CD4-positive, CD25-positive, alpha-beta regulatory T cell (primary cell): ENCODE data around the gene IL36RN. TPM values are rescaled to one million over a fixed set of nuclear protein-coding genes. Genes with fewer than 3 reads are reported as not detected.
"Not testable (repeated sequence)": the region's sequence is repeated elsewhere in the genome, so short reads cannot be mapped to it uniquely, and the experiment has no call there.

Experiments
- ATAC-seq, 2 donors: fragments of 150-1000 bp; cut with Tn5 transposase; one replicate each; pipeline ENCODE4 v1.10.0; 2021; ENCODE audit warnings: low read depth in 2 of 2, moderate number of reproducible peaks in 2 of 2, moderate library complexity in 1 of 2
- DNase-seq, 3 donors: peaks; one replicate each; pipeline versions ENCODE4 v3.0.0 to v3.0.0-alpha.2; 2012 to 2022; ENCODE audit warnings: mixed read lengths in 1 of 3
- H3K27ac ChIP-seq: one replicate; pipeline ENCODE4 v1.7.0; 2013; ENCODE audit warnings: mild to moderate bottlenecking, low read length; ENCODE audit not compliant: insufficient read depth, poor library complexity, severe bottlenecking
- H3K27me3 ChIP-seq: one replicate; pipeline ENCODE4 v1.7.0; 2013; ENCODE audit warnings: low read length; ENCODE audit not compliant: control insufficient read depth, insufficient read depth
- H3K36me3 ChIP-seq: one replicate; pipeline ENCODE4 v1.7.0; 2013; ENCODE audit warnings: mild to moderate bottlenecking, low read length, moderate library complexity; ENCODE audit not compliant: control insufficient read depth, insufficient read depth
- H3K4me1 ChIP-seq: 2 replicates; pipeline ENCODE4 v1.7.0; 2013; ENCODE audit warnings: mild to moderate bottlenecking, low read length; ENCODE audit not compliant: insufficient read depth, control insufficient read depth, poor library complexity, severe bottlenecking
- H3K4me3 ChIP-seq: one replicate; pipeline ENCODE4 v1.7.0; 2013; ENCODE audit warnings: low read depth, mild to moderate bottlenecking, low read length, moderate library complexity
- H3K9me3 ChIP-seq, 2 experiments: 1 replicate in 1 of 2; 2 replicates in 1 of 2; pipeline ENCODE4 v1.7.0; 2013; ENCODE audit warnings: low read length in 2 of 2, mild to moderate bottlenecking in 1 of 2, moderate library complexity in 1 of 2; ENCODE audit not compliant: control insufficient read depth in 2 of 2
- H3K27ac Mint-ChIP-seq, 3 donors: one replicate each; pipeline ENCODE4 v1.8.0; 2020 to 2022; ENCODE audit warnings: mild to moderate bottlenecking in 3 of 3, mixed read lengths in 3 of 3, moderate library complexity in 2 of 3
- H3K27me3 Mint-ChIP-seq: one replicate; pipeline ENCODE4 v1.8.0; 2022; ENCODE audit warnings: mild to moderate bottlenecking, mixed read lengths
- H3K36me3 Mint-ChIP-seq: one replicate; pipeline ENCODE4 v1.8.0; 2020; ENCODE audit warnings: mixed read lengths
- H3K4me1 Mint-ChIP-seq, 4 donors: one replicate each; pipeline ENCODE4 v1.8.0; 2020 to 2022; ENCODE audit warnings: mixed read lengths in 4 of 4, mild to moderate bottlenecking in 1 of 4
- H3K4me3 Mint-ChIP-seq, 4 donors: one replicate each; pipeline ENCODE4 v1.8.0; 2020 to 2022; ENCODE audit warnings: mild to moderate bottlenecking in 4 of 4, mixed read lengths in 4 of 4, moderate library complexity in 3 of 4
- H3K9me3 Mint-ChIP-seq, 7 donors: one replicate each; pipeline ENCODE4 v1.8.0; 2020 to 2022; ENCODE audit warnings: mixed read lengths in 7 of 7, mild to moderate bottlenecking in 3 of 7, moderate library complexity in 2 of 7
- polyA plus RNA-seq, 4 donors: library from polyadenylated mRNA; unstranded; fragments of 300-500 nt; fragmentation: Illumina TruSeq; gene quantifications; one replicate each; pipeline ENCODE4 v1.2.3, GENCODE V29; 2021
- total RNA-seq: library from RNA; stranded (reverse); gene quantifications from one replicate; pipeline ENCODE4 v1.2.3, GENCODE V29; 2022

Gene IL36RN
- total and polyA plus RNA-seq, 5 donors from 2014 or later, result not detected

GRCh38 chr2:113093613-113093977 lies 34.6 kb downstream of the IL36RN start:
- H3K27ac Mint-ChIP-seq, result no peak overlapping the region
- no peak overlapping the region for H3K4me3 ChIP-seq
- H3K4me1 Mint-ChIP-seq, result peaks cover 7 to 13% (median 12%) of the 10 kb centered on the region in 4 donors
- H3K36me3 ChIP-seq, result no peaks in the 10 kb centered on the region
- peaks cover 4% of the 10 kb centered on the region for H3K27me3 ChIP-seq
- peaks cover 3% of the 10 kb centered on the region for H3K36me3 Mint-ChIP-seq
- DNase-seq (no peak), ATAC-seq (no peak)
- H3K4me1 ChIP-seq, result peaks cover 4% of the 10 kb centered on the region
- peaks cover 3 to 16% (median 5%) of the 10 kb centered on the region in 7 donors for H3K9me3 Mint-ChIP-seq
- no peak overlapping the region for H3K27ac ChIP-seq
- no peaks in the 10 kb centered on the region for H3K27me3 Mint-ChIP-seq
- H3K4me3 Mint-ChIP-seq, result no peak overlapping the region
- no peaks in the 10 kb centered on the region for H3K9me3 ChIP-seq

- H3K27ac ChIP-seq, H3K4me3 Mint-ChIP-seq, H3K27me3 Mint-ChIP-seq, H3K4me3 ChIP-seq, H3K27me3 ChIP-seq, ATAC-seq, DNase-seq, H3K36me3 Mint-ChIP-seq, H3K9me3 ChIP-seq, H3K27ac Mint-ChIP-seq, H3K36me3 ChIP-seq, H3K4me1 ChIP-seq: not testable (repeated sequence)
- H3K9me3 Mint-ChIP-seq, result peaks cover 3 to 16% (median 5%) of the 10 kb centered on the region in 7 donors
- peaks cover 7 to 13% (median 12%) of the 10 kb centered on the region in 4 donors for H3K4me1 Mint-ChIP-seq
Observed at GRCh38 chr2:113096306-113096705, 37.3 kb downstream of the IL36RN start.

- Mint-ChIP-seq H3K9me3 (peaks cover 3 to 16% (median 5%) of the 10 kb centered on the region in 7 donors), H3K4me1 (peaks cover 7 to 13% (median 12%) of the 10 kb centered on the region in 4 donors), H3K4me3 (peak overlapping the region in 1 of 4 donors; percentile 41)
- not testable (repeated sequence) for H3K36me3 ChIP-seq, H3K27me3 Mint-ChIP-seq, DNase-seq, H3K27me3 ChIP-seq, H3K36me3 Mint-ChIP-seq, ATAC-seq, H3K27ac ChIP-seq, H3K27ac Mint-ChIP-seq, H3K4me1 ChIP-seq, H3K9me3 ChIP-seq
- peak overlapping the region; percentile 73 for H3K4me3 ChIP-seq
Observed at GRCh38 chr2:113096842-113097618, 38.0 kb downstream of the IL36RN start.

GRCh38 chr2:113098041-113098440 lies 39.0 kb downstream of the IL36RN start:
- Histone ChIP-seq H3K9me3 (no peaks in the 10 kb centered on the region), H3K4me3 (peak overlapping the region; percentile 73), H3K4me1 (peaks cover 4% of the 10 kb centered on the region), H3K27me3 (no peaks in the 10 kb centered on the region), H3K27ac (peak overlapping the region; percentile 42), H3K36me3 (no peaks in the 10 kb centered on the region)
- peaks cover 5% of the 10 kb centered on the region for H3K27me3 Mint-ChIP-seq
- peak in 2 of 3 donors; percentile 48 to 74 for DNase-seq
- H3K36me3 Mint-ChIP-seq, result peaks cover 3% of the 10 kb centered on the region
- peak; percentile 65 to 72 for ATAC-seq
- H3K4me3 Mint-ChIP-seq, result peak overlapping the region; percentile 41 to 92 (median 76)
- H3K27ac Mint-ChIP-seq, result peak overlapping the region; percentile 14 to 52 (median 45)
- peaks cover 3 to 16% (median 5%) of the 10 kb centered on the region in 7 donors for H3K9me3 Mint-ChIP-seq
- peaks cover 7 to 13% (median 12%) of the 10 kb centered on the region in 4 donors for H3K4me1 Mint-ChIP-seq

- H3K4me1 ChIP-seq, result peaks cover 4% of the 10 kb centered on the region
Observed at GRCh38 chr2:113098532-113098931, 39.5 kb downstream of the IL36RN start.

GRCh38 chr2:113102133-113102532 lies 43.1 kb downstream of the IL36RN start:
- H3K4me3 Mint-ChIP-seq, result no peak overlapping the region
- no peaks in the 10 kb centered on the region for H3K9me3 ChIP-seq
- ATAC-seq (no peak), DNase-seq (no peak)
- peaks cover 7 to 13% (median 12%) of the 10 kb centered on the region in 4 donors for H3K4me1 Mint-ChIP-seq
- H3K36me3 Mint-ChIP-seq, result peaks cover 3% of the 10 kb centered on the region
- H3K27ac ChIP-seq, result no peak overlapping the region
- peaks cover 4% of the 10 kb centered on the region for H3K4me1 ChIP-seq
- H3K27ac Mint-ChIP-seq, result peak overlapping the region in 1 of 3 donors; percentile 35
- peaks cover 5% of the 10 kb centered on the region for H3K27me3 Mint-ChIP-seq
- H3K27me3 ChIP-seq, result no peaks in the 10 kb centered on the region
- H3K4me3 ChIP-seq, result no peak overlapping the region
- H3K36me3 ChIP-seq, result no peaks in the 10 kb centered on the region
- peaks cover 0 to 9% (median 5%) of the 10 kb centered on the region in 7 donors for H3K9me3 Mint-ChIP-seq

More at GRCh38 chr2:113098532-113098931, 39.5 kb downstream of the IL36RN start:
- H3K27me3 ChIP-seq, result no peaks in the 10 kb centered on the region
- no peaks in the 10 kb centered on the region for H3K36me3 ChIP-seq
- peaks cover 3 to 19% (median 6%) of the 10 kb centered on the region in 7 donors for H3K9me3 Mint-ChIP-seq
- ATAC-seq (no peak), DNase-seq (no peak)
- peak overlapping the region; percentile 42 for H3K27ac ChIP-seq
- peaks cover 3% of the 10 kb centered on the region for H3K36me3 Mint-ChIP-seq
- H3K4me3 ChIP-seq, result peak overlapping the region; percentile 73
- H3K27ac Mint-ChIP-seq, result peak overlapping the region; percentile 14 to 52 (median 45)
- peaks cover 7 to 13% (median 12%) of the 10 kb centered on the region in 4 donors for H3K4me1 Mint-ChIP-seq
- peaks cover 5% of the 10 kb centered on the region for H3K27me3 Mint-ChIP-seq
- no peaks in the 10 kb centered on the region for H3K9me3 ChIP-seq
- H3K4me3 Mint-ChIP-seq, result peak overlapping the region; percentile 41 to 92 (median 76)

- peaks cover 0 to 3% (median 2%) of the 10 kb centered on the region in 4 donors for H3K4me1 Mint-ChIP-seq
- no peaks in the 10 kb centered on the region for H3K36me3 ChIP-seq
- ATAC-seq, result no peak
- H3K9me3 ChIP-seq, result no peaks in the 10 kb centered on the region
- H3K27ac ChIP-seq, result no peak overlapping the region
- peaks cover 0 to 3% (median 0%) of the 10 kb centered on the region in 7 donors for H3K9me3 Mint-ChIP-seq
- peaks cover 5% of the 10 kb centered on the region for H3K27me3 Mint-ChIP-seq
- no peaks in the 10 kb centered on the region for H3K27me3 ChIP-seq
- H3K4me3 Mint-ChIP-seq, result no peak overlapping the region
- no peak for DNase-seq
- no peak overlapping the region for H3K4me3 ChIP-seq
- peaks cover 3% of the 10 kb centered on the region for H3K4me1 ChIP-seq
- H3K27ac Mint-ChIP-seq, result no peak overlapping the region
- no peaks in the 10 kb centered on the region for H3K36me3 Mint-ChIP-seq
Observed at GRCh38 chr2:113103277-113103676, 44.3 kb downstream of the IL36RN start.
